K562 (cell line): ENCODE results near the gene STAB1. TPM values are rescaled to one million over a fixed set of nuclear protein-coding genes. Genes with fewer than 3 reads are reported as not detected.

ENCODE experiments used
- CC2D1A ChIP-seq: fragments of 450-650 bp; IDR thresholded peaks from 2 replicates; pipeline ENCODE4 v1.6.1; 2017; ENCODE audit warnings: mild to moderate bottlenecking
- CTCFL ChIP-seq: IDR thresholded peaks from 2 replicates; pipeline ENCODE4 v1.6.1; 2011; ENCODE audit warnings: borderline replicate concordance, low read depth, mild to moderate bottlenecking, moderate library complexity, low read length; ENCODE audit not compliant: insufficient read depth, poor library complexity, severe bottlenecking
- DACH1 ChIP-seq: fragments of 450-650 bp; IDR thresholded peaks from 2 replicates; pipeline ENCODE4 v1.6.1; 2018; ENCODE audit not compliant: partially characterized antibody
- EP400 ChIP-seq: fragments of 450-650 bp; IDR thresholded peaks from 2 replicates; pipeline ENCODE4 v1.6.1; 2017; ENCODE audit warnings: antibody characterized with exemption, mild to moderate bottlenecking, moderate library complexity
- FOXA1 ChIP-seq: fragments of 450-650 bp; IDR thresholded peaks from 2 replicates; pipeline ENCODE4 v1.6.1; 2016; ENCODE audit warnings: mild to moderate bottlenecking, borderline replicate concordance
- FOXK2 ChIP-seq, 2 experiments: fragments of 450-650 bp; IDR thresholded peaks in 1 of 2; conservative IDR thresholded peaks in 1 of 2; 2 replicates each; pipeline ENCODE4 v1.6.1; 2016; ENCODE audit warnings: low read depth in 2 of 2, mild to moderate bottlenecking in 1 of 2
- HMBOX1 ChIP-seq: sonication (generic); IDR thresholded peaks from 2 replicates; pipeline ENCODE4 v1.6.1; 2016
- NFIC ChIP-seq: fragments of 450-650 bp; IDR thresholded peaks from 2 replicates; pipeline ENCODE4 v1.6.1; 2017; ENCODE audit warnings: mild to moderate bottlenecking, inconsistent platforms
- POLR2AphosphoS5 ChIP-seq: IDR thresholded peaks from 2 replicates; pipeline ENCODE4 v1.6.1; 2011; ENCODE audit warnings: mild to moderate bottlenecking, low read depth, low read length, moderate library complexity; ENCODE audit not compliant: control insufficient read depth, insufficient read depth
- RBM25 ChIP-seq: fragments of 200-400 bp; formaldehyde crosslinking; IDR thresholded peaks from 2 replicates; pipeline ENCODE4 v1.6.1; 2018; ENCODE audit warnings: low read length, low read depth, moderate library complexity; ENCODE audit not compliant: severe bottlenecking
- SP2 ChIP-seq: IDR thresholded peaks from 2 replicates; pipeline ENCODE4 v1.6.1; 2011; ENCODE audit warnings: mild to moderate bottlenecking, low read depth, low read length, moderate library complexity; ENCODE audit not compliant: poor library complexity, severe bottlenecking; ENCODE audit errors: extremely low read depth
- SREBF1 ChIP-seq: fragments of 150-350 bp; IDR thresholded peaks from 2 replicates; pipeline ENCODE4 v1.6.1; 2014; ENCODE audit warnings: antibody characterized with exemption, low read depth, low read length, borderline replicate concordance
- TBP ChIP-seq: optimal IDR thresholded peaks from 2 replicates; pipeline ENCODE3; 2011; ENCODE audit warnings: low read depth, low read length, improper control_type of control experiment
- ZNF165 ChIP-seq: fragments of 250-450 bp; sonication (Bioruptor Pico); IDR thresholded peaks from 2 replicates; pipeline ENCODE4 v1.4.0; 2020; ENCODE audit warnings: borderline replicate concordance
- ZNF239 ChIP-seq: fragments of 250-450 bp; sonication (Bioruptor Pico); IDR thresholded peaks from 2 replicates; pipeline ENCODE4 v1.4.0; 2020; ENCODE audit warnings: mild to moderate bottlenecking
- ZNF41 ChIP-seq: fragments of 250-450 bp; sonication (Bioruptor Pico); conservative IDR thresholded peaks from 2 replicates; pipeline ENCODE4 v1.4.0; 2020; ENCODE audit warnings: mild to moderate bottlenecking
- polyA plus RNA-seq, 8 experiments: library from polyadenylated mRNA; depleted of rRNA in 4 of 8; stranded (reverse) in 5 of 8; unstranded in 3 of 8; fragments of >200 nt; fragmentation: Nextera tagmentation in 2 of 8; fragmentation: Illumina TruSeq in 1 of 8; extraction: Ambion mirVana in 2 of 8; extraction: Trizol in 1 of 8; gene quantifications; 2 replicates each; pipeline versions ENCODE4 v1.2.1 to v1.2.3, GENCODE V29; 2011 to 2014; ENCODE audit warnings: inconsistent platforms in 1 of 8, missing spikeins in 1 of 8
- total RNA-seq, 7 experiments: library from RNA; depleted of rRNA in 6 of 7; stranded (reverse); fragments of >200 nt in 6 of 7; fragmentation: Illumina TruSeq in 2 of 7; extraction: Trizol in 2 of 7; gene quantifications; 2 replicates each; pipeline versions ENCODE4 v1.2.1 to v1.2.3, GENCODE V29; 2011 to 2021; ENCODE audit warnings: low replicate concordance in 1 of 7
- TF ChIP-seq, protein P1 (sequence below), 2 experiments: IDR thresholded peaks; 2 replicates each; pipeline ENCODE4 v1.6.1; 2011; ENCODE audit warnings: borderline replicate concordance in 1 of 2, control low read depth in 1 of 2, low read depth in 1 of 2, low read length in 1 of 2, mild to moderate bottlenecking in 1 of 2, mixed read lengths in 1 of 2, moderate library complexity in 1 of 2; ENCODE audit not compliant: insufficient read depth in 1 of 2, insufficient read length in 1 of 2, poor library complexity in 1 of 2, severe bottlenecking in 1 of 2; ENCODE audit errors: extremely low read depth in 1 of 2
- TF ChIP-seq, protein P2 (sequence below): sonication (generic); formaldehyde crosslinking; IDR thresholded peaks from 2 replicates; pipeline ENCODE4 v1.9.0; 2022; ENCODE audit warnings: mild to moderate bottlenecking, missing genetic modification reagents
- TF ChIP-seq, protein P3 (sequence below): fragments of 250-450 bp; sonication (Bioruptor Pico); IDR thresholded peaks from 2 replicates; pipeline ENCODE4 v1.4.0; 2020; ENCODE audit warnings: borderline replicate concordance

The STAB1 gene
- total and polyA plus RNA-seq, 9 of the 15 experiments (the other 6 are each of a cell fraction or from before 2014, with no cell fraction given) = 0.20 to 3.9 (median 1.2) TPM

DNA sequence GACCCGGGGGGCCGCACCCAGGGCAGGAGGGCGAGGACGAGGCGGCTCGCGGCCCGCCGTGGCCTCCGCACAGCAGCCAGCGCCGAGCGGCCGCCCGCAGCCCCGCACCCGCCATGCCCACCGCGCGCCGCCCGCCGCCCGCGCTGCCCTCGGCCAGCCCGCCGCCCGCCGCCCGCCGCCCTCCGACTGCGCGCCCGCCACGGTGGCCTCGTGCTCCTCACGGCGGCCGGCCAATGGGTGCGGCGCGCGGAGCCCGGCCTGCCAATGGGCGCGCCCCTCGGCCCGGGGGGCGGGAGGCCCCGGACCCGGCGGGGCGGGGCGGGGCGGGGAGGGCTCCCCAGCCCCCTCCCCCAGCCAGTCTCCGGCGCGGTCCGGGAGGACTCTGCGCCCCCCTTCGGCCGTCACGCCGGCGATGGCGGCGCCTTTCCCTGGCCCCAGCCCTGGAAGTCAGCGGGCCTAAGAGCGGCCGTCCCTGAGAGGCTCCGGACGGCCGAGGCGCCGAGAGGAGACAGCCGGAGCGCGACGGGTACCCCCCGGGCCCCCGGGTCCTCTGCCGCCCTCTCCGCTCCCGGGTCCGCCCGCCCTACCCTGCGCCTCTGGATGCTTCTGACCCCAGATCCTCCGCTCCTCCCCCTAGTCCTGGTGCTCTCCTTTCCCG, 38.6 kb downstream of the STAB1 start, which contains the start of gene NT5DC2 (continued):
- TF ChIP-seq ZNF165 (CRISPR knock-in tag) = no peak
- TF ChIP-seq SREBF1 = no peak
- TF ChIP-seq ZNF239 (CRISPR knock-in tag) = no peak
- TF ChIP-seq, protein P1, sequence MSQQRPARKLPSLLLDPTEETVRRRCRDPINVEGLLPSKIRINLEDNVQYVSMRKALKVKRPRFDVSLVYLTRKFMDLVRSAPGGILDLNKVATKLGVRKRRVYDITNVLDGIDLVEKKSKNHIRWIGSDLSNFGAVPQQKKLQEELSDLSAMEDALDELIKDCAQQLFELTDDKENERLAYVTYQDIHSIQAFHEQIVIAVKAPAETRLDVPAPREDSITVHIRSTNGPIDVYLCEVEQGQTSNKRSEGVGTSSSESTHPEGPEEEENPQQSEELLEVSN (IDR thresholded peaks at IDR 0.05; ENCODE audit: borderline replicate concordance in 1 of 2, extremely low read depth in 1 of 2, insufficient read depth in 1 of 2, insufficient read length in 1 of 2, low read depth in 1 of 2, low read length in 1 of 2, poor library complexity in 1 of 2, severe bottlenecking in 1 of 2) = peak in 1 of 2 experiments; percentile 84
- TF ChIP-seq CTCFL = peak; percentile 63
- TF ChIP-seq ZNF41 (CRISPR knock-in tag) = no peak
- TF ChIP-seq, protein P2, sequence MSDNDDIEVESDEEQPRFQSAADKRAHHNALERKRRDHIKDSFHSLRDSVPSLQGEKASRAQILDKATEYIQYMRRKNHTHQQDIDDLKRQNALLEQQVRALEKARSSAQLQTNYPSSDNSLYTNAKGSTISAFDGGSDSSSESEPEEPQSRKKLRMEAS (CRISPR knock-in tag) = no peak
- 0 out of 2 replicates have a peak, but pooled peaks have one; percentile 35 for TF ChIP-seq NFIC
- no peak for TF ChIP-seq POLR2AphosphoS5
- TF ChIP-seq RBM25 = peak; percentile 66
- TF ChIP-seq, protein P3, sequence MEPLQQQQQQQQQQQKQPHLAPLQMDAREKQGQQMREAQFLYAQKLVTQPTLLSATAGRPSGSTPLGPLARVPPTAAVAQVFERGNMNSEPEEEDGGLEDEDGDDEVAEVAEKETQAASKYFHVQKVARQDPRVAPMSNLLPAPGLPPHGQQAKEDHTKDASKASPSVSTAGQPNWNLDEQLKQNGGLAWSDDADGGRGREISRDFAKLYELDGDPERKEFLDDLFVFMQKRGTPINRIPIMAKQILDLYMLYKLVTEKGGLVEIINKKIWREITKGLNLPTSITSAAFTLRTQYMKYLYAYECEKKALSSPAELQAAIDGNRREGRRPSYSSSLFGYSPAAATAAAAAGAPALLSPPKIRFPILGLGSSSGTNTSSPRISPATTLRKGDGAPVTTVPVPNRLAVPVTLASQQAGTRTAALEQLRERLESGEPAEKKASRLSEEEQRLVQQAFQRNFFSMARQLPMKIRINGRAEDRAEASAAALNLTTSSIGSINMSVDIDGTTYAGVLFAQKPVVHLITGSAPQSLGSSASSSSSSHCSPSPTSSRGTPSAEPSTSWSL (CRISPR knock-in tag) = no peak
- no peak for TF ChIP-seq FOXA1
- peak; percentile 99 for TF ChIP-seq CC2D1A
- TF ChIP-seq HMBOX1 = no peak
- no peak for TF ChIP-seq FOXK2 (conservative IDR thresholded peaks at IDR 0.05 in 1 of 2, IDR thresholded peaks at IDR 0.05 in 1 of 2; ENCODE audit: low read depth in 2 of 2)
- TF ChIP-seq TBP = peak; percentile 12
- TF ChIP-seq DACH1 = no peak
- peak; percentile 34 for TF ChIP-seq SP2
- peak; percentile 50; the same call in 1 of the 2 replicates for TF ChIP-seq EP400
